ENCODE results near the gene ACSM3. TPM values are rescaled to one million over a fixed set of nuclear protein-coding genes. Genes with fewer than 3 reads are reported as not detected.
A peak's percentile ranks its signal among the peaks of the same experiment; 100 is the strongest.

ACSM3 gene
- total and polyA plus RNA-seq, 9 of the 15 experiments (the other 6 are each of a cell fraction or from before 2014, with no cell fraction given), result 112 to 420 (median 182) TPM

- no peak for TF ChIP-seq EGR1 (conservative IDR thresholded peaks at IDR 0.05)
- TF ChIP-seq FOSL1 (tag; conservative IDR thresholded peaks at IDR 0.05), result no peak
- no peak for TF ChIP-seq PTTG1 (tag; IDR thresholded peaks at IDR 0.05; ENCODE audit: low read depth)
- TF ChIP-seq ZNF398 (CRISPR knock-in tag; IDR thresholded peaks at IDR 0.05), result no peak
- no peak for TF ChIP-seq PCBP2 (IDR thresholded peaks at IDR 0.05; ENCODE audit: low read depth, low read length, poor library complexity, severe bottlenecking)
- TF ChIP-seq PHB2 (IDR thresholded peaks at IDR 0.05; ENCODE audit: low read depth), result no peak
- peak; percentile 77; the same call in 1 of the 2 replicates for TF ChIP-seq KLF13 (tag; IDR thresholded peaks at IDR 0.05; ENCODE audit: borderline replicate concordance, low read depth)
- peak in 1 of 2 experiments; percentile 73; a peak in 1 of 4 replicates for TF ChIP-seq KDM4B (IDR thresholded peaks at IDR 0.05; ENCODE audit: borderline replicate concordance in 2 of 2, low read depth in 1 of 2)
- TF ChIP-seq BMI1 (IDR thresholded peaks at IDR 0.05; ENCODE audit: low read length), result no peak
- TF ChIP-seq BRF1 (IDR thresholded peaks at IDR 0.05; ENCODE audit: borderline replicate concordance, extremely low read depth, insufficient read length), result no peak
- no peak for TF ChIP-seq THRA (IDR thresholded peaks at IDR 0.05)
- no peak for TF ChIP-seq GTF2A2 (tag; IDR thresholded peaks at IDR 0.05)
- no peak for TF ChIP-seq ZNF75A (CRISPR knock-in tag; IDR thresholded peaks at IDR 0.05)
- peak; percentile 86 for TF ChIP-seq XRCC5 (IDR thresholded peaks at IDR 0.05; ENCODE audit: low read depth, low read length)
- TF ChIP-seq ZNF644 (tag; IDR thresholded peaks at IDR 0.05; ENCODE audit: low read depth), result no peak
- no peak for TF ChIP-seq ZNF512 (tag; IDR thresholded peaks at IDR 0.05)
- TF ChIP-seq ZNF324 (CRISPR knock-in tag; IDR thresholded peaks at IDR 0.05), result peak; percentile 53; the same call in 1 of the 2 replicates
- TF ChIP-seq NCOA6 (IDR thresholded peaks at IDR 0.05), result no peak
- peak; percentile 69 for TF ChIP-seq TEAD4 (IDR thresholded peaks at IDR 0.05; ENCODE audit: low read length)
- no peak for TF ChIP-seq TEAD4 (CRISPR knock-in tag; IDR thresholded peaks at IDR 0.05; ENCODE audit: borderline replicate concordance)
- TF ChIP-seq E2F8 (IDR thresholded peaks at IDR 0.05; ENCODE audit: low read depth, partially characterized antibody), result peak; percentile 85
Observed at GRCh38 chr16:20741554-20742285, 22.1 kb upstream of the ACSM3 start, which contains the start of gene THUMPD1 (continued).

Measured in K562 (cell line).